Coronary artery (tissue), 2 donors: ENCODE measurements around the gene UMODL1.

ENCODE experiments used
- DNase-seq: peaks from one replicate; pipeline ENCODE4 v3.0.0-alpha.2; 2017; ENCODE audit warnings: low spot score
- H3K27ac ChIP-seq, 2 donors: fragments of 200-600 bp; sonication (generic); one replicate each; pipeline ENCODE4 v1.5.1; 2016 to 2019
- H3K4me3 ChIP-seq: fragments of 200-600 bp; sonication (generic); 2 replicates; pipeline ENCODE4 v1.5.1; 2016; ENCODE audit warnings: mild to moderate bottlenecking, moderate library complexity
- TF ChIP-seq, protein P1 (sequence below): fragments of 200-600 bp; sonication (generic); IDR thresholded peaks from one replicate; pipeline ENCODE4 v1.5.1; 2019; ENCODE audit warnings: antibody characterized with exemption

The UMODL1 gene

DNA sequence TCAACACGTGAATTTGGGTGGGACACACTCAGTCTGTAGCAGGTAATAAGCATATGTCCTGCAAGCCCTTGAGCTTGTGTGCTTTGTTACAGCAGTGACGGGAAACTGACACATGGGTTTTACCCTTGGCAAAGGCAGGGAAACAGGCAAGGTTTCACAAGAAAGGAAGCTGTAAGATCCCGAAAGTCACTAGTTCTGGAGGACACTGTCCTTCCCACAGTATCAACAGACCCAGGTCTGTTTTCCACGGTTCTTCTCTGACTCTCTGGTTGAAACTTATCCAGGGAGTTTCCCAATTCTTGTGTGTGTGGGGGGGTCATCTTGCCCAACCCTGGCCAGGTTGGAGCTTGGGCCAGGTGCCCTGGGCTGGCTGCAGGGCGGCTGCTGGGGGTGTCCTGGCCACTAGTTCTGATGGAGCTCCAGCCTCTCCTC, 31.6 kb upstream of the UMODL1 start:
- Histone ChIP-seq H3K27ac (no peak overlapping the region), H3K4me3 (no peak overlapping the region)
- TF ChIP-seq, protein P1, sequence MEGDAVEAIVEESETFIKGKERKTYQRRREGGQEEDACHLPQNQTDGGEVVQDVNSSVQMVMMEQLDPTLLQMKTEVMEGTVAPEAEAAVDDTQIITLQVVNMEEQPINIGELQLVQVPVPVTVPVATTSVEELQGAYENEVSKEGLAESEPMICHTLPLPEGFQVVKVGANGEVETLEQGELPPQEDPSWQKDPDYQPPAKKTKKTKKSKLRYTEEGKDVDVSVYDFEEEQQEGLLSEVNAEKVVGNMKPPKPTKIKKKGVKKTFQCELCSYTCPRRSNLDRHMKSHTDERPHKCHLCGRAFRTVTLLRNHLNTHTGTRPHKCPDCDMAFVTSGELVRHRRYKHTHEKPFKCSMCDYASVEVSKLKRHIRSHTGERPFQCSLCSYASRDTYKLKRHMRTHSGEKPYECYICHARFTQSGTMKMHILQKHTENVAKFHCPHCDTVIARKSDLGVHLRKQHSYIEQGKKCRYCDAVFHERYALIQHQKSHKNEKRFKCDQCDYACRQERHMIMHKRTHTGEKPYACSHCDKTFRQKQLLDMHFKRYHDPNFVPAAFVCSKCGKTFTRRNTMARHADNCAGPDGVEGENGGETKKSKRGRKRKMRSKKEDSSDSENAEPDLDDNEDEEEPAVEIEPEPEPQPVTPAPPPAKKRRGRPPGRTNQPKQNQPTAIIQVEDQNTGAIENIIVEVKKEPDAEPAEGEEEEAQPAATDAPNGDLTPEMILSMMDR, result no peak
- no peak for DNase-seq

DNA sequence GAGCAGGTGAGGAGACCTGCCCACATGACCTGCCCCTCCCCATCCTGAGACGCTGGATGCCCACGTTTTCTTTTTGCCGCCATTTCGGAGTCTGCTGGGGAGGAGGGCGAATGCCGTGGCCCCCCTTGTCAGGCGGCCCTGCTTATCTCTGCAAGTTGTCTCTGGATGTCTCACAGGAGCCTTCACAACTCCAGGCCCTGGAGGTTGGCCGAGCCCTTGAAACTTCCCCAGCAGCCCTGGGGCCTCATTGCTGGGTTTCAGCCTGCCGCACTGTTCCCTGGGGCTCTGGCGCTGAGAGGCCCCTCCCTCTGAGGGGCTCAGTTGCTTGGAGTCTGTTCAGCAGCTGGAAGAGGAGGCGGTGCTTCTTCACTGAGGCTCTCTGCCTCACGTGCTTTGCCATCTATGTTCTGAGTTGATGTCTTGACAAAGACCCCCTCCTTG, 31.2 kb upstream of the UMODL1 start:
- TF ChIP-seq, protein P1, result no peak
- H3K4me3 ChIP-seq, result no peak overlapping the region
- no peak for DNase-seq
- peak overlapping the region; percentile 14 to 42 for H3K27ac ChIP-seq

DNA sequence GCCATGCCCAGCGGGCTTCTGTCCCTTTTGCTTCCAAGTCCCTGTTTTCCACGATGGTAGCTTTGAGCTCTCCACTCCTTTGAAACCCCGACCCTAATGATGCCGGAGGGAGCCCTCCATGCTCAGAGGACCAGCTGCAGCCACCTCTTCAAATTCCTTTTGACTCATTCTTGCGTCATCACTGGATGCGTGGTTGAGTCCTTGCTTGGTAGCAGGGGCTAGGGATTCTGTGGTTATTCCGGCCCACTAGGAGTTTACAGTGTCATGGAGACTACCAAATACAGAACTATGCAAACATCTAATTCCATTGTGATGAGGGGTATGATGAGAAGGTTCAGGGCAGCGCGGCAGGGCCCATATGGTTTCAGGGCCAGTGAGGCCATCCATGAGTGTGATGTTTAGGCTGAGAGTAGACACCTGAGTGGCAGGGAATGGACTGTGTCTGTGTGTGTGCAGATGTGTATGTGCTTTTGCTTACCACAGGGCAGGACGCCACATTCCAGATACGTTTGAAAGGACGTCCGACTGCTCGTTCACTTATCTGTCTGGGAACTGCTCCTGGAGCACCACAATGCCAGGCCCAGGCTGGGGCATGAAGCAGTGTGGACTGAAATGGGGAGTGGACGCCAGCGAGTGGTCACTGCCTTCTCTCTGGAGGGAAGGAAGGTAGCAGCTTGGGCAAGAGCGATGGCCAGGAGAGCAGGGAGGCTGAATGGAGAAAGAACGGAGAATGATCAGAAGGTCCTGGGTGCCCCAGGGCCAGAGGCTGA, 30.5 kb upstream of the UMODL1 start:
- no peak overlapping the region for H3K4me3 ChIP-seq
- TF ChIP-seq, protein P1, result no peak
- H3K27ac ChIP-seq, result peak overlapping the region; percentile 42 to 60
- no peak for DNase-seq

DNA sequence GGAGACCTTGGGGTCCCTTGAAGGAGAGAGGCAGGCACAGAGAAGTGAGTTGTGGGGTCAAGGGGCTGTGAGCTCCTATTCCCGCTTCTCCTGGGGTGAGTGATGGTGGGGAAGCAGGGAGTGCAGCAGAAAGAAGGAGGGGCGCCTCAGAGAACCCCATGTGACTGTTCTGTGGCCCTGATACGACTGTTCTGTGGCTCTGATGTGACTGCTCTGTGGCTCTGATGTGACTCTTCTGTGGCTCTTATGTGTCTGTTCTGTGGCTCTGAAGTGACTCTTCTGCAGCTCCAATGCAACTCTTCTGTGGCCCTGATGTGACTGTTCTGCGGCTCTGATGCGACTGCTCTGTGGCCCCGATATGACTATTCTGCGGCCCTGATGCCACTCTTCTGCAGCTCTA, 29.9 kb upstream of the UMODL1 start:
- peak overlapping the region in 1 of 2 donors; percentile 60 for H3K27ac ChIP-seq

DNA sequence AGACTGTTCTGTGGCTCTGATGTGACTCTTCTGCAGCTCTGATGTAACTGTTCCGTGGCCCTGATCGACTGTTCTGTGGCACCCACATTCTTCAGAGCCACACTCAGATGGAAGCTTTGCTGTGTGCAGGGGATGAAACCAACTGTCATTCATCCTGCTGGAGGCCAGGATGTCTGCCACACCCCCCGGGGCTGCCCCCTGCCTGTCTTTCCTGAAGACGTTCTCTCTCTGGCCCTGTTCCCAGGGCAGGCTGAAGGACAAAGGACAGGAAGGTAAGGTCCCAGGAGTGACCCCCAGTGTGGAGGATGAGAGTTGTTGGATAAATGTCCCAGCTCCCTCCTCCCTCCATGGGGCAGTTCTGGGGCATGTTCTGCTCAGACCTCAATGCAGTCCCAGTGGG, 29.4 kb upstream of the UMODL1 start:
- TF ChIP-seq, protein P1, result no peak
- no peak for DNase-seq
- Histone ChIP-seq H3K27ac (no peak overlapping the region), H3K4me3 (no peak overlapping the region)

More for the DNA sequence above, 29.9 kb upstream of the UMODL1 start:
- no peak for DNase-seq
- TF ChIP-seq, protein P1, result no peak
- no peak overlapping the region for H3K4me3 ChIP-seq

DNA sequence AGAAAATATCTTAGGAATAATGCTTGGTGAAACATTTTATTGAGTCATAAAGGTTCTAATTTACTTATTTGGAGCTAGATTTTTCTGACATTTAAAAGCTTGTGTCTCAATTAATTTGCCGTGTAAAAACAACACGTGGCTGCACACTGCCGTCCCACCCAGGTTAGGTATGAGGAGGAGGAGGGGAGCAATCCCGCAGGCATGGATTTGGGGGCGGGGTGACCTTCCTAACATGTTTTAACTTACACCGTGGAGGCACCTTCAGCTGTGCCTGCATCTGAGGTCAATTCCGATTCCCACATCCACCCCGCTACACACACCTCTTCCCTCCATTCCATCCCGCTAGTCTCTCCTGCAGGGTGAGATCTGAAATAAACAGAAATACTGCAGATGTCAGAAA, 28.5 kb upstream of the UMODL1 start:
- TF ChIP-seq, protein P1, result no peak
- DNase-seq, result no peak
- Histone ChIP-seq H3K27ac (no peak overlapping the region), H3K4me3 (no peak overlapping the region)

DNA sequence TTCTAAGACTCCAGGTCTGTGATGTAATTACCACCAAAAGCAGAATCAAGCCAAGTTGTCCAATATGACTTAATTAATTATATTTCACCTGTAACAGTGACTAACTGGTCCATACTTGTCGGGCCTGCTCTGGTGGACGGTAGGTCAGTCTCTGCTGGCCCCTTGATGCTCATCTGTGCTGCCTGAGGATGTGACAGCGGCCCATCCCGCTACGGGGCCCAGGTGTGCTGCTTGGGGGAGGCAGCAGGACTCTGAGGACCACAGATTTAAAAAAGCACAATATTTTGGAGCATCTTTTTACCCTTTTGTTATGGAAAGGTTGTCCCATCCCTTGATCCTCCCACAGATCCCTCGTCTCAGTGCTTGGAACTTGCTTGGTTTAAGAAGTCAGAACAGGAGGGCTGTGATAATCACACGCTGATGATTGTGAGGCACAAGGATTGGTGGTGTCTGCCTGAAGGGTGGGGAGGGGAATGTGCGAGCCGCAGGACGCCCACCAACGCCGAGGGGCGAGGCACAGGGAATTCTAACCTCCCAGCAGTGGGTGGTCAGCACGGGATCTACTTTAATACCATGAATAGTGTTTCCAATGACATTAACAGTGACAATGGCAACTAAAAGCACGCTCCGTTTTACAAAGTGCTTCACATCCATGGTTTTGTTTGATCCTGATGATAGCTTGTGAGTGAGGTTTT, 27.8 kb upstream of the UMODL1 start:
- no peak overlapping the region for H3K27ac ChIP-seq
- no peak overlapping the region for H3K4me3 ChIP-seq
- DNase-seq, result no peak
- TF ChIP-seq, protein P1, result no peak
